GM18873 (cell line): ENCODE results near the gene POFUT2.

Experiments used
- ATAC-seq: cut with Tn5 transposase; IDR thresholded peaks from one replicate; pipeline ENCODE4 v1.9.1; 2021; ENCODE audit warnings: mild to moderate bottlenecking, moderate library complexity, moderate number of reproducible peaks; ENCODE audit not compliant: unreplicated experiment, low FRiP score

POFUT2 gene

GRCh38 chr21:45266518-45267389, 20.9 kb downstream of the POFUT2 start:
- no peak for ATAC-seq

GRCh38 chr21:45265721-45266517, 21.8 kb downstream of the POFUT2 start:
- ATAC-seq: no peak

DNA sequence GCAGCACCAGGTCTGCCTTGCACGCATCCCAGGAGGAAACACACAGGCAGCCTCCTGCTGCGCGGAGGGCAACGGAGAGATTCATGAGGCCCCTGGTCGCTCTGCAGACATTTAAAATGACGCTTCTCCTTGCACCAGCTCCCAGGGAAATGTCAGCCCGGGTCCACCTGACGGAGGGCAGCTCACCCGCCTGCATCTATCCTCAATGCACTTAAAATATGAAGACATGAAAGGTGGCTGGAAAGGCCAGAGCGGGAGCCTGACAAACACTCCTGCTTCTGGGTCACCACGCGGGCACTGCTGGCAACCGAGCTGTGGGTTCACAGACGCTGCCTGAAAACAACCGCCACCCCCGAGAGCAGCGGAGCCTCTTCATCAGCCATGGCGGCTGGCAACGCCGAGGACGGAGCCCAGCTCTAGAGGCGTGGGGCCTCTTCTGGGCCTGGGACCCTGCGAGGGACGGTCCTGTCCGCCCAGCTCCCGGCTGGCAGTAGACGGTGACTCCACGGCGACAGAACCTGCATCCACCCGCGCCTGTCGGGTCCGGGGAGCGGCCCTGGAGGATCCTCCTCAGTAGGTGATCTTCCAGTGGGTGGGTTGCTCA, 22.7 kb downstream of the POFUT2 start:
- no peak for ATAC-seq

- no peak for ATAC-seq
These were observed 23.4 kb downstream of the POFUT2 start for GRCh38 chr21:45264146-45264911.

GRCh38 chr21:45263534-45263933, 24.2 kb downstream of the POFUT2 start:
- ATAC-seq: no peak

DNA sequence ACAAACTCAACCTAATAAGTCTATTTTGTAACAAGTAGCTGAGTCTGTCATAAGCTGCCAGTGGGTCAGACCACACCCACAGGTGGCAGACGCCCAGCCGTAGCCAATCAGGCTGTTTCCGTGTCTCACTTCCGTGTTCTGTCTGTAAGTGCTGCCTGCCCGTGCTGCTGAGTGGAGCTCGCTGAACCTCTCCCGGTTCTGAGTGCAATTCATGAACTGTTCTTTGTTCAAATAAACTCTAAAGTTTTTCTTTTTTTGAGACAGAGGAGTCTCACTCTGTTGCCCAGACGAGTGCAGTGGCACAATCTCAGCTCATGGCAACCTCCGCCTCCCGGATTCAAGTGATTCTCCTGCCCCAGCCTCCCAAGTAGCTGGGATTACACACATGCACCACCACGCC, 25.1 kb downstream of the POFUT2 start:
- no peak for ATAC-seq

GRCh38 chr21:45262041-45262581, 25.6 kb downstream of the POFUT2 start:
- no peak for ATAC-seq

DNA sequence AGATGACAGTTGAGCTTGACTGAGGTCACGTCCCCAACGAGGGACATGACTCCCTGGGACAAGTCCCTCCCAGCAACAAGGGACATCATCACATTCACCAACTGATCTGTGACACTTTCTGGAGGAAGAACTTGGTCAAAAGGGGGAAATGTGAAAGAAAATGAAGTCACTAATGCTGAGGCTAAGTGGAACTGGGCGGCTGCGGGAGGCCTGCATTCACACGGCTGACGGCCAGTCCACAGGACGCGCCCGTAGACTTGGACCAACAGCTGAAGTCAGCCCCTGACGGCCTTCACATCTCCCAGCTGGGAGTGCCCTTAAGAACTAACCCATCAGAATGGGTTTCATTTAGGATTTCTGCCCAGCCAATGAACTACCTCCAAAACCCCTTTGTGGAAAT, 26.6 kb downstream of the POFUT2 start:
- no peak for ATAC-seq

DNA sequence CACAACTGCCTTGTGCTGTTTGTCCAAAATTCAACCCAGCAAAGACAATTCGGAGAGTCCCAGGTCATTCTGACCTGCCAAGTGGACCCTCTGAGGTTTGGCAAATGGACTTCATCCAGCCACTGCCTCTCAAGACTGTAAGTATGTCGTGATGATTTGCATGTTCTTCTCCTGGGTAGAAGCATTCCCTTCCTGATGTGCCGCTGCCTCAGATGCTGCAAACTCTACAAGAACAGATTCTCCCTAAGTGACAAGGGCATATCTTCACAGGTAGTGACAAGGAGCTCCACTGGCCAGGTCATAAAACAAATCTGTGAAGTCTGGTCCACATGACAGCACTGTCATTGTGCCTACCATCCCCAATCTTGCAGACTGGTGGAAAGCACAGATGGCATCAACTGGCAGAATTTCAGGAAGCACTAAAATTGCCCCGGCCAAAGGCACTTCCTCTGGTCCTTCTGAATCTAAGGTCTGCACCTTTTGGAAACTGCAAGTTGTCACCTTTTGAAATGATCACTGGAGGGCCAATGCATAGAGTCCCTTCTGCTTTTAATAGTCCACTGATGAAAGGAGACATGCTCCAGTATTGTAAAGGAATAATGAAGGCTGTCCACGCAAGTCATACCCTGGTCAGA, 27.4 kb downstream of the POFUT2 start:
- ATAC-seq: no peak

GRCh38 chr21:45259206-45259840, 28.4 kb downstream of the POFUT2 start:
- ATAC-seq: no peak

- ATAC-seq: no peak
These were observed 29.2 kb downstream of the POFUT2 start for GRCh38 chr21:45258466-45258865.

DNA sequence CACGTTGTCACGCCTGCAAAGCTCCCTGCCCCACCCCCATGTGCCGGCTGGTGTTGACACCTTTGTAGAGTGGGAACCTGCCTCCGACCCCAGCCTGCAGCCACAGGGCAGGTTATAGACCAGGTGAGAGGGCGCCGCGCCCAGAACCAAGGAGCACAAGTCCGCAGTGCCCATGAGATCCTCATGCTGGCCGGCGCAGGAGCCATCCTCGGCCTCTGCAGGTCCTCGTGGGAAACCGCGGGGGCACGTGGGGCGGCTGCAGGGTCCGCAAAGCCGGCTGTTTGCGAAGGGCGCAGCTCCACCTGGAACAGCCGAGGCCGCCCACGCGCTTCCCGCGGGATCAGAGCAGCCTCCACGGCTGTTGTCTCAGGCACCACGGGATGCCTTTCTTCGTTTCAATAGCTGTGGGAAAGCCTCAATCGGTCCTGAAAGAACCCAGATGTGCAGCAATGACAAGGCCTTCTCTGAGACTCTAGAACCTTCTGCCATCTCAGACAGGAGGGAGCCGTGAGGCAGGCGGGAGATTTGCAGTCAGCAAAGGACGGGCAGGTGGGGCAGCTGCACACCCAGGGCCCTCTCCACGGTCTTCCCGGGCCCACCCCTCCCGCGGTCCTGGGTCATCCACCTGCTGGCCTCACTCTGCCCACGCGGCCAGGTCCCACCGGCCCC, 29.9 kb downstream of the POFUT2 start:
- no peak for ATAC-seq

DNA sequence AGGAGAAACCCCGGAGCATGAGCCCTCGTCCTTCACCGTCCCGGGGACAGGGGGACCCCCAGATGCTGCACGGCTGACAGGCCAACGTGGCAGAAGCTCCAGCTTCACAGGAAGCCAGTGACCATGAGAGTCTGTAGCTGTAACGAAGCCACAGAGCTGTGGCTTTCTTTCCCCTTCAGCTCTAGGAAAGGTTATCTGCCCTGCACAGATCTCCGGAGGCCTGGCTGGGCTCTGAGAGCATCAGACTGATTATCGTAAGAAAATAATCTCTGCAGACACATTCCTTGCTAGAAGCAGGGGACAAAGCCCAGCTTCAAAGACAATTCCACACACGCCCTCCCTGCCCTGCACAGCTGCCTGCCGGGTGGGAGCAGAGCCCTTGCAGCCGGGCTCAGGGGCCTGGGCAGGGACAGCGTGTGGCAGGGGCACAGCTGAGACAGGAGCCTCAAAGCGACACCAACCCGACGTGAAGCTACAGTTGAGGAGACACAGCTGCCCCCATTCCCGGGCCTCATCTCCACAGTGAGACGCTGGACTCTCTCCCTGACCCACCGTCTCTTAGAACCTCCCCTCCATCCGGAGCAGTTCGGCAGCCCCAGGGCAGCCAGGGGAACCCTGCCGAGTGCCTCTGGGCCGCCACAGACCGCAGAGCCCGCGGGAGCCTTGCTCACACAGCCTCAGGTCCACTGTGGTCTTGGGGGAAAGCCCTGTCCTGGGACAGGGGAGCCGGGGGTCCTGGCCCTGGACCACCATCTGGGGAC, 30.6 kb downstream of the POFUT2 start:
- no peak for ATAC-seq

DNA sequence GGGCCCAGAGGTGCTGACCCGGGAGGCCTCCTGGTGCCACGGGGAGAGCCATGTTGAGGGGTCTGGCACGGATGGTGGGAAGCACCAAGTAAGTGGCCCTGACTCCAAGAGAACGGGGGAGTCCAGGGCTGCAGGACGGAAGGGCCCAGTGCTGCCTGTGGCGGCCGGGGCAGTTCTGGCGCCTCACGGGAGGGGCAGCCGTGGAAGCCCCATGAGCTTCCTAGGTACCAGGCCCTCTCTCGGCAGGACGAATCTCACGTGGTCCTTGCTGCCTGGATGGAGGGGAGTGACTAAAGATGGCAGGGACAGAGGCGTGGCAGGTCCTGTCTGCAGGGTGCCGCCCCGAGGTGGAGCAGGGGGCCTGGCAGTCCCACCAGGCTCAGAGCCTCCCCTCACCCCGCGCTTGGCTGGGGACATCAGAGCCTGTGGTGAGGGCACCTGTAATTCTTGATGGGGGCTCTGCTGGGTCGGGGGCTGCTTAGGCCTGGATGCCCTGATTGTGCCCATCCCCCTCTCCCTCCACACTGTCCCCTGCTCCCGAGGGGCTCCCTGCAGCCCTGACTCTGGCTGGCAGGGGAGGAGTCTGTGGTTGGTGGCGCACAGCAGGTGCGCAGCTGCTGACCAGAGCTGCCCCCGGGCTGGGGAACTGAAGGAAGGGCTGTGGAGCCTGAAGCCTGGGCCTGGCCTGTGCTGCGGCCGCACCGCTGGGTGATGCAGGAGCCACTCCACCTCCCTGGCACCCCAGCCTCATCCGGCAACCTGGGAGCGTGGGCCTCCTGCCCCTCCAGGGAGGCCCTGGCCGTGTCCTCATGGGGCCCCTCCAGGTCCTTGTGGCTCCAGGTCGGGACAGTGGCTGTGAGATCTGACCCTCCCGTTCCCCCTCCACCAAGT, 31.4 kb downstream of the POFUT2 start:
- no peak for ATAC-seq

DNA sequence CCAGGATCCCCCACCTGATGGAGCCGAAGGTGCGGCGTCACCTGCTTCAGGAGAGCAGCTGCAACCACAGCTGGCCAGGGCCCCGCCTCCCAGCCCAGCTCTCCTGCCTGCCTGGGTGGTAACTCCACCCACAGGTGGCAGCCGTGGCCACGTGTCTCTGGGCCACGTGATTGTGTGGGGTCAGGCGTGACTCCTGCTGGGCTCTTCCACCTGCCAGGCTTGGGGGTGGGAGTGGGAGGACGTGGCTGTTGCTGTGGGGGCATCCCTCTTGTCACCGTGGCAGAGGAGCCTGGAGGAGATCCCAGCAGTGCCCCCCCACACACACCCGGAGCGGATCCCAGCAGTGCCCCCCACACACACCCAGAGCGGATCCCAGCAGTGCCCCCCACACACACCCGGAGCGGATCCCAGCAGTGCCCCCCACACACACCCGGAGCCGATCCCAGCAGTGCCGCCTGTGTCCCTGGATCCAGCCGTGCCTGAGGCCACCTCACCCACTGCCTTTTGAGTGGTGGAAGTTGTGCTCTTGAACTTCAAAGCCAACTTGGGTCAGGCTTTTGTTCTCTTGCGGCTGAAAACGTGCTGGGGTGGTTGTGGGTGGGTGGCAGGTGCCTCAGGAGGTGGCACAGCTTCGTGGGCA, 32.2 kb downstream of the POFUT2 start:
- no peak for ATAC-seq

- no peak for ATAC-seq
These were observed 33.2 kb downstream of the POFUT2 start for GRCh38 chr21:45254460-45254930.
